HepG2 (cell line): ENCODE measurements around the gene CLEC16A. TPM values are rescaled to one million over a fixed set of nuclear protein-coding genes. Genes with fewer than 3 reads are reported as not detected.

Experiments used
- ATAC-seq: fragments of 200-7000 bp; cut with Tn5 transposase; 3 replicates; pipeline ENCODE4 v1.9.1; 2020; ENCODE audit warnings: mild to moderate bottlenecking, moderate library complexity
- BruUV-seq: library from RNA; stranded (reverse); fragments of 400-500 nt; replicated peaks from 2 replicates; lab custom pipeline; 2021; lab: Mats Ljungman, UMichigan
- CTCF ChIA-PET: fragments of 300-600 bp; formaldehyde crosslinking; extraction: SDS; loops from one replicate; lab custom pipeline; 2021; ENCODE audit warnings: low total read pairs, inconsistent platforms, low intra/inter-chr PET ratio; lab: Yijun Ruan, JAX
- POLR2A ChIA-PET: fragments of 350-600 bp; sonication (Branson Sonifier 250); formaldehyde crosslinking; loops from one replicate; lab custom pipeline; 2020; ENCODE audit warnings: antibody characterized with exemption, inconsistent platforms; lab: Yijun Ruan, JAX
- DNase-seq: peaks from one replicate; pipeline ENCODE4 v3.0.0-alpha.2; 2015; ENCODE audit warnings: low spot score
- FAIRE-seq: peaks from 3 replicates; lab custom pipeline; 2011; peaks lifted over from hg19 to GRCh38; lab: Jason Lieb, UNC
- H2AFZ ChIP-seq: one replicate; pipeline ENCODE4 v1.6.1; 2011; ENCODE audit warnings: low read length, inconsistent platforms
- H3K27ac ChIP-seq: fragments of 300-600 bp; 3 replicates; pipeline ENCODE4 v1.8.0; 2011; ENCODE audit warnings: mixed run types, mild to moderate bottlenecking, mixed read lengths, low read length, inconsistent platforms; ENCODE audit not compliant: insufficient read depth; ENCODE audit errors: extremely low read length
- H3K27me3 ChIP-seq, 2 experiments: fragments of 200-600 bp in 1 of 2; 2 replicates in 1 of 2; 3 replicates in 1 of 2; pipeline versions ENCODE4 v1.6.0 to v1.8.0; 2011; ENCODE audit warnings: low read length in 2 of 2, mild to moderate bottlenecking in 2 of 2, moderate library complexity in 2 of 2, inconsistent platforms in 1 of 2; ENCODE audit not compliant: insufficient read depth in 2 of 2, control insufficient read depth in 1 of 2
- H3K36me3 ChIP-seq, 2 experiments: fragments of 200-600 bp in 1 of 2; replicated peaks in 1 of 2; 2 replicates in 1 of 2; 3 replicates in 1 of 2; pipeline versions ENCODE4 v1.5.1 to v1.8.0; 2011; ENCODE audit warnings: low read length in 2 of 2, inconsistent platforms in 1 of 2; ENCODE audit not compliant: insufficient read depth in 2 of 2, control insufficient read depth in 1 of 2
- H3K4me1 ChIP-seq: 2 replicates; pipeline ENCODE4 v1.5.1; 2012; ENCODE audit warnings: low read length, inconsistent platforms; ENCODE audit not compliant: insufficient read depth
- H3K4me2 ChIP-seq: 2 replicates; pipeline ENCODE4 v1.6.0; 2011; ENCODE audit warnings: low read depth, low read length, inconsistent platforms
- H3K4me3 ChIP-seq, 3 experiments: fragments of 200-600 bp in 1 of 3; sonication (generic), shearing (Covaris generic) in 1 of 3; replicated peaks in 1 of 3; 2 replicates each; pipeline ENCODE4 v1.5.1; 2011 to 2016; ENCODE audit warnings: low read length in 3 of 3, inconsistent platforms in 2 of 3, low read depth in 2 of 3, mild to moderate bottlenecking in 2 of 3, control low read depth in 1 of 3, mixed read lengths in 1 of 3; ENCODE audit not compliant: insufficient read depth in 1 of 3
- H3K79me2 ChIP-seq: one replicate; pipeline ENCODE4 v1.6.1; 2011; ENCODE audit warnings: low read length, inconsistent platforms; ENCODE audit not compliant: insufficient read depth
- H3K9ac ChIP-seq: 2 replicates; pipeline ENCODE4 v1.6.0; 2011; ENCODE audit warnings: mild to moderate bottlenecking, low read depth, low read length, inconsistent platforms; ENCODE audit not compliant: insufficient read depth
- H3K9me3 ChIP-seq: 2 replicates; pipeline ENCODE4 v1.5.1; 2012; ENCODE audit warnings: mild to moderate bottlenecking, low read length
- H4K20me1 ChIP-seq: 2 replicates; pipeline ENCODE4 v1.6.0; 2011; ENCODE audit warnings: inconsistent platforms, mild to moderate bottlenecking, low read length, moderate library complexity; ENCODE audit not compliant: insufficient read depth
- ARNTL ChIP-seq: sonication (generic); formaldehyde crosslinking; IDR thresholded peaks from 2 replicates; pipeline ENCODE4 v1.4.0; 2020; ENCODE audit warnings: mild to moderate bottlenecking, missing genetic modification reagents
- MAFF ChIP-seq: IDR thresholded peaks from 2 replicates; pipeline ENCODE4 v1.6.1; 2011; ENCODE audit warnings: low read depth, low read length, improper control_type of control experiment
- NFATC3 ChIP-seq: sonication (generic); formaldehyde crosslinking; IDR thresholded peaks from 2 replicates; pipeline ENCODE4 v1.5.1; 2020; ENCODE audit warnings: mild to moderate bottlenecking, missing genetic modification reagents
- NR2F2 ChIP-seq: IDR thresholded peaks from 2 replicates; pipeline ENCODE4 v1.6.1; 2012; ENCODE audit warnings: low read depth, inconsistent platforms, borderline replicate concordance
- NR3C1 ChIP-seq: sonication (generic); formaldehyde crosslinking; IDR thresholded peaks from 2 replicates; pipeline ENCODE4 v1.4.0; 2020; ENCODE audit warnings: missing genetic modification reagents
- ONECUT2 ChIP-seq: sonication (generic); formaldehyde crosslinking; IDR thresholded peaks from 2 replicates; pipeline ENCODE4 v1.4.0; 2020; ENCODE audit warnings: missing genetic modification reagents
- POLR2G ChIP-seq: fragments of 200-400 bp; formaldehyde crosslinking; IDR thresholded peaks from 2 replicates; pipeline ENCODE4 v1.6.1; 2018; ENCODE audit warnings: mild to moderate bottlenecking, low read depth, low read length, moderate library complexity
- RBM22 ChIP-seq: fragments of 200-400 bp; formaldehyde crosslinking; optimal IDR thresholded peaks from 2 replicates; pipeline ENCODE3; 2017; ENCODE audit warnings: mild to moderate bottlenecking, low read length, moderate library complexity
- SNAI1 ChIP-seq: sonication (generic); formaldehyde crosslinking; IDR thresholded peaks from 2 replicates; pipeline ENCODE4 v1.5.0; 2020; ENCODE audit warnings: mild to moderate bottlenecking, missing genetic modification reagents, borderline replicate concordance
- SOX6 ChIP-seq, 2 experiments: fragments of 450-650 bp in 1 of 2; sonication (generic) in 1 of 2; formaldehyde crosslinking in 1 of 2; IDR thresholded peaks; 2 replicates each; pipeline versions ENCODE4 v1.4.0 to v1.6.1; 2017 to 2020; ENCODE audit warnings: antibody characterized with exemption in 1 of 2, mild to moderate bottlenecking in 1 of 2, missing genetic modification reagents in 1 of 2
- ZC3H13 ChIP-seq: sonication (generic); formaldehyde crosslinking; IDR thresholded peaks from 2 replicates; pipeline ENCODE4 v1.8.1; 2023; ENCODE audit warnings: mild to moderate bottlenecking, missing genetic modification reagents, moderate library complexity
- ZNF180 ChIP-seq: sonication (generic); formaldehyde crosslinking; IDR thresholded peaks from 2 replicates; pipeline ENCODE4 v1.4.0; 2020; ENCODE audit warnings: low read depth, missing genetic modification reagents, borderline replicate concordance
- ZNF460 ChIP-seq: sonication (generic); formaldehyde crosslinking; IDR thresholded peaks from 2 replicates; pipeline ENCODE4 v1.5.1; 2020; ENCODE audit warnings: missing genetic modification reagents, mild to moderate bottlenecking, borderline replicate concordance
- ZNF530 ChIP-seq: sonication (generic); formaldehyde crosslinking; IDR thresholded peaks from 2 replicates; pipeline ENCODE4 v1.5.0; 2020; ENCODE audit warnings: low read depth, mild to moderate bottlenecking, missing genetic modification reagents
- ZNF75D ChIP-seq: sonication (generic); formaldehyde crosslinking; IDR thresholded peaks from 2 replicates; pipeline ENCODE4 v1.8.1; 2023; ENCODE audit warnings: missing genetic modification reagents, mild to moderate bottlenecking, borderline replicate concordance
- ZNF788 ChIP-seq: sonication (generic); formaldehyde crosslinking; IDR thresholded peaks from 2 replicates; pipeline ENCODE4 v1.5.0; 2020; ENCODE audit warnings: mild to moderate bottlenecking, missing genetic modification reagents, borderline replicate concordance
- WGBS: methylation state at CpG from one replicate; pipeline ENCODE4 v1.1.6; 2017; ENCODE audit warnings: low lambda C conversion rate; 5-methylcytosine and 5-hydroxymethylcytosine counted together
- in situ Hi-C: cut with HindIII; loops from 2 replicates; pipeline ENCODE4 v1.10.0; 2017; ENCODE audit warnings: low pct_unique_long_range_greater_than_20kb; ENCODE audit not compliant: extremely low pct_ligation_motif_present
- intact Hi-C: fragments of 100-400 bp; cut with micrococcal nuclease; formaldehyde crosslinking; loops from one replicate; pipeline ENCODE4 v1.10.0; 2022; ENCODE audit not compliant: unreplicated experiment
- polyA plus RNA-seq, 8 experiments: library from polyadenylated mRNA; depleted of rRNA in 3 of 8; stranded (reverse) in 7 of 8; unstranded in 1 of 8; fragments of >200 nt; fragmentation: Illumina TruSeq in 4 of 8; extraction: Trizol in 4 of 8; gene quantifications; 2 replicates each; pipeline versions ENCODE4 v1.2.1 to v1.2.3, GENCODE V29; 2011 to 2016; ENCODE audit warnings: low read depth in 4 of 8, missing spikeins in 1 of 8, mixed read lengths in 1 of 8; ENCODE audit not compliant: insufficient read depth in 1 of 8
- total RNA-seq, 5 experiments: library from RNA; depleted of rRNA; stranded (reverse); fragments of >200 nt; fragmentation: Illumina TruSeq; extraction: Trizol; gene quantifications; 2 replicates each; pipeline ENCODE4 v1.2.3, GENCODE V29; 2016; ENCODE audit warnings: low read depth in 1 of 5
- TF ChIP-seq, protein P1 (sequence below): sonication (generic); formaldehyde crosslinking; IDR thresholded peaks from 2 replicates; pipeline ENCODE4 v1.5.0; 2020; ENCODE audit warnings: mild to moderate bottlenecking, missing genetic modification reagents, borderline replicate concordance
- TF ChIP-seq, protein P2 (sequence below), 2 experiments: sonication (generic) in 1 of 2; formaldehyde crosslinking in 1 of 2; IDR thresholded peaks; 2 replicates each; pipeline versions ENCODE4 v1.5.1 to v1.6.1; 2011 to 2020; ENCODE audit warnings: borderline replicate concordance in 1 of 2, low read depth in 1 of 2, low read length in 1 of 2, mild to moderate bottlenecking in 1 of 2, missing genetic modification reagents in 1 of 2, moderate library complexity in 1 of 2

CLEC16A gene
- total and polyA plus RNA-seq, 2 of the 13 experiments (the other 11 are each of a cell fraction or from before 2014, with no cell fraction given) = 8.5 to 10.3 TPM

DNA sequence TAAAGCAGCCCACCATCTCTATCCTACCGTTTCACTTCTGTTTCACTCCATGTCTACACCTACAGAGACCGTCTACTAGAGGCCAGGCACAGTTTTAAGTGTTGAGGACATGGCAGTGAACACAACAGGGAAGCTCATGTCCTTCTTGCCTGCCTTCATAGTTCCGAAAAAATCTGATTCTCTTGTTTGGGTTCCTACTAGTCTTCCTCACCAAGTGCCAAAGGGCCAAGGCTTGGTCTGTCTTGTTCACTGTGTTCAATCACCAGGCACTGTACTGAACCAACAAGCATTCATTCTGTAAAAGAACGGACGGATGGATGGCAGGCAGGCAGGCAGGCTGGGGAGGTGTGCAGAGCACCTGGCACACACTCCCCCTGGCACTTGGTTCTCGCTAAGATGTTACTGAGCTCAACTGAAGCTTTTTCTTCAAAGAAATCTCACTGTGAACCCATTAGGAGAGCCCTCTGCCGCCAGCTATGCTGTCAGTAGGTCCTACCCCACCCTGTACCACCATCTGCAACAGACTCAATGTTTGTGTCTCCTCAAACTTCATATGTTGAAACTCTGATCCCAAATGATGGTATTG, 4.6 kb upstream of the CLEC16A start:
- ChIA-PET CTCF (no interaction called here), POLR2A (interaction anchor here (0.6 to 4.5 kb wide), 4 partner anchors 17 to 353 kb away, joined by 3 to 60 read pairs (median 4); partner anchors contain the start of gene NUBP1)
- Histone ChIP-seq H3K36me3 (peaks cover 0 to 5% of the 10 kb centered on the region in 2 experiments; a peak in 2 of 5 replicates), H3K4me2 (peak overlapping the region; percentile 97), H3K4me1 (peaks cover 74% of the 10 kb centered on the region), H3K9ac (peak overlapping the region; percentile 31; the same call in 1 of the 2 replicates), H3K27me3 (no peaks in the 10 kb centered on the region; a peak in 1 of 5 replicates), H2AFZ (no peak overlapping the region), H3K9me3 (no peaks in the 10 kb centered on the region), H3K27ac (peak overlapping the region; percentile 34), H3K79me2 (peaks cover 60% of the 10 kb centered on the region), H3K4me3 (peak overlapping the region; percentile 70 to 82 (median 76); a peak in 5 of 6 replicates), H4K20me1 (peaks cover 45% of the 10 kb centered on the region)
- FAIRE-seq = no peak
- intact Hi-C loops = no loop called here
- 94% methylated on average over 7 of the region's 7 CpGs for WGBS
- no peak for DNase-seq
- in situ Hi-C loops = no loop called here
- no peak for ATAC-seq
- BruUV-seq = no TSS peak
- TF ChIP-seq MAFF (no peak), NFATC3 (no peak), ONECUT2 (CRISPR knock-in tag) (no peak), SNAI1 (no peak), ZNF75D (no peak), ZNF180 (CRISPR knock-in tag) (no peak), POLR2G (no peak), SOX6 (IDR thresholded peaks at IDR 0.05) (no peak), SOX6 (CRISPR knock-in tag; IDR thresholded peaks at IDR 0.05) (no peak), ZC3H13 (CRISPR knock-in tag) (0 out of 2 replicates have a peak, but pooled peaks have one; percentile 40), ZNF460 (CRISPR knock-in tag) (no peak), ARNTL (CRISPR knock-in tag) (no peak), ZNF788 (peak; percentile 14; the same call in 1 of the 2 replicates), ZNF530 (no peak), NR3C1 (CRISPR knock-in tag) (no peak), NR2F2 (no peak), RBM22 (peak; percentile 38)
- TF ChIP-seq, protein P1, sequence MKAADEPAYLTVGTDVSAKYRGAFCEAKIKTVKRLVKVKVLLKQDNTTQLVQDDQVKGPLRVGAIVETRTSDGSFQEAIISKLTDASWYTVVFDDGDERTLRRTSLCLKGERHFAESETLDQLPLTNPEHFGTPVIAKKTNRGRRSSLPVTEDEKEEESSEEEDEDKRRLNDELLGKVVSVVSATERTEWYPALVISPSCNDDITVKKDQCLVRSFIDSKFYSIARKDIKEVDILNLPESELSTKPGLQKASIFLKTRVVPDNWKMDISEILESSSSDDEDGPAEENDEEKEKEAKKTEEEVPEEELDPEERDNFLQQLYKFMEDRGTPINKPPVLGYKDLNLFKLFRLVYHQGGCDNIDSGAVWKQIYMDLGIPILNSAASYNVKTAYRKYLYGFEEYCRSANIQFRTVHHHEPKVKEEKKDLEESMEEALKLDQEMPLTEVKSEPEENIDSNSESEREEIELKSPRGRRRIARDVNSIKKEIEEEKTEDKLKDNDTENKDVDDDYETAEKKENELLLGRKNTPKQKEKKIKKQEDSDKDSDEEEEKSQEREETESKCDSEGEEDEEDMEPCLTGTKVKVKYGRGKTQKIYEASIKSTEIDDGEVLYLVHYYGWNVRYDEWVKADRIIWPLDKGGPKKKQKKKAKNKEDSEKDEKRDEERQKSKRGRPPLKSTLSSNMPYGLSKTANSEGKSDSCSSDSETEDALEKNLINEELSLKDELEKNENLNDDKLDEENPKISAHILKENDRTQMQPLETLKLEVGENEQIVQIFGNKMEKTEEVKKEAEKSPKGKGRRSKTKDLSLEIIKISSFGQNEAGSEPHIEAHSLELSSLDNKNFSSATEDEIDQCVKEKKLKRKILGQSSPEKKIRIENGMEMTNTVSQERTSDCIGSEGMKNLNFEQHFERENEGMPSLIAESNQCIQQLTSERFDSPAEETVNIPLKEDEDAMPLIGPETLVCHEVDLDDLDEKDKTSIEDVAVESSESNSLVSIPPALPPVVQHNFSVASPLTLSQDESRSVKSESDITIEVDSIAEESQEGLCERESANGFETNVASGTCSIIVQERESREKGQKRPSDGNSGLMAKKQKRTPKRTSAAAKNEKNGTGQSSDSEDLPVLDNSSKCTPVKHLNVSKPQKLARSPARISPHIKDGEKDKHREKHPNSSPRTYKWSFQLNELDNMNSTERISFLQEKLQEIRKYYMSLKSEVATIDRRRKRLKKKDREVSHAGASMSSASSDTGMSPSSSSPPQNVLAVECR (CRISPR knock-in tag) = no peak
- TF ChIP-seq, protein P2, sequence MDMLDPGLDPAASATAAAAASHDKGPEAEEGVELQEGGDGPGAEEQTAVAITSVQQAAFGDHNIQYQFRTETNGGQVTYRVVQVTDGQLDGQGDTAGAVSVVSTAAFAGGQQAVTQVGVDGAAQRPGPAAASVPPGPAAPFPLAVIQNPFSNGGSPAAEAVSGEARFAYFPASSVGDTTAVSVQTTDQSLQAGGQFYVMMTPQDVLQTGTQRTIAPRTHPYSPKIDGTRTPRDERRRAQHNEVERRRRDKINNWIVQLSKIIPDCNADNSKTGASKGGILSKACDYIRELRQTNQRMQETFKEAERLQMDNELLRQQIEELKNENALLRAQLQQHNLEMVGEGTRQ (IDR thresholded peaks at IDR 0.05; ENCODE audit: low read depth, low read length) = 0 out of 2 replicates have a peak, but pooled peaks have one; percentile 17
- TF ChIP-seq, protein P2 (CRISPR knock-in tag; IDR thresholded peaks at IDR 0.05; ENCODE audit: borderline replicate concordance) = no peak
